Measurements from ENCODE around the gene RBFA.
A peak's percentile ranks its signal among the peaks of the same experiment; 100 is the strongest.

The RBFA gene

GRCh38 chr18:80034068-80034851 lies at the start of gene RBFA (continued):
- TF ChIP-seq ZNF76 (tag by site-specific recombination; IDR thresholded peaks at IDR 0.05; ENCODE audit: borderline replicate concordance, low read depth) (peak; percentile 50; the same call in 1 of the 2 replicates), ZNF133 (tag by site-specific recombination; IDR thresholded peaks at IDR 0.05) (no peak), RBAK (tag by site-specific recombination; IDR thresholded peaks at IDR 0.05) (no peak), ZNF280C (tag by site-specific recombination; IDR thresholded peaks at IDR 0.05) (no peak), ZNF629 (tag by site-specific recombination; IDR thresholded peaks at IDR 0.05) (0 out of 2 replicates have a peak, but pooled peaks have one; percentile 10), ZNF776 (tag by site-specific recombination; IDR thresholded peaks at IDR 0.05; ENCODE audit: borderline replicate concordance) (no peak), ZNF585B (tag by site-specific recombination; IDR thresholded peaks at IDR 0.05) (no peak), ZFHX2 (tag by site-specific recombination; conservative IDR thresholded peaks at IDR 0.05) (peak; percentile 9; the same call in 1 of the 2 replicates), MYNN (tag by site-specific recombination; IDR thresholded peaks at IDR 0.05; ENCODE audit: borderline replicate concordance) (no peak), ZNF302 (tag by site-specific recombination; IDR thresholded peaks at IDR 0.05; ENCODE audit: low read depth) (no peak), ZNF221 (tag by site-specific recombination; IDR thresholded peaks at IDR 0.05; ENCODE audit: borderline replicate concordance) (no peak), ZNF785 (tag by site-specific recombination; IDR thresholded peaks at IDR 0.05) (no peak), ZBTB44 (tag by site-specific recombination; IDR thresholded peaks at IDR 0.05) (no peak), ZNF335 (tag by site-specific recombination; conservative IDR thresholded peaks at IDR 0.05) (peak; percentile 63; the same call in 1 of the 2 replicates), KLF8 (tag by site-specific recombination; IDR thresholded peaks at IDR 0.05) (peak; percentile 70), ZNF701 (tag by site-specific recombination; IDR thresholded peaks at IDR 0.05) (no peak), INSM2 (tag by site-specific recombination; IDR thresholded peaks at IDR 0.05) (peak; percentile 31; the same call in 1 of the 2 replicates), ZNF768 (tag by site-specific recombination; IDR thresholded peaks at IDR 0.05) (no peak), ZNF391 (tag by site-specific recombination; IDR thresholded peaks at IDR 0.05; ENCODE audit: borderline replicate concordance, low read depth) (peak; percentile 23; the same call in 1 of the 2 replicates), ZNF132 (tag by site-specific recombination; IDR thresholded peaks at IDR 0.05; ENCODE audit: borderline replicate concordance) (no peak), SCRT2 (tag by site-specific recombination; IDR thresholded peaks at IDR 0.05) (no peak), ZNF423 (tag by site-specific recombination; IDR thresholded peaks at IDR 0.05) (peak; percentile 94), ZXDB (tag by site-specific recombination; IDR thresholded peaks at IDR 0.05) (peak; percentile 80), ZNF274 (IDR thresholded peaks at IDR 0.05; ENCODE audit: low read length) (no peak), ZNF274 (tag by site-specific recombination; IDR thresholded peaks at IDR 0.05; ENCODE audit: borderline replicate concordance) (no peak), ZNF37A (tag by site-specific recombination; IDR thresholded peaks at IDR 0.05) (no peak), ZIC2 (tag by site-specific recombination; IDR thresholded peaks at IDR 0.05) (peak; percentile 71), ZBTB7A (tag by site-specific recombination; IDR thresholded peaks at IDR 0.05; ENCODE audit: low read depth) (no peak), PRDM1 (tag by site-specific recombination; IDR thresholded peaks at IDR 0.05) (no peak), ZNF501 (tag by site-specific recombination; IDR thresholded peaks at IDR 0.05) (peak; percentile 92), REST (tag by site-specific recombination; IDR thresholded peaks at IDR 0.05) (no peak), ZNF530 (tag by site-specific recombination; IDR thresholded peaks at IDR 0.05; ENCODE audit: low read depth) (no peak), ZNF843 (tag by site-specific recombination; IDR thresholded peaks at IDR 0.05) (0 out of 2 replicates have a peak, but pooled peaks have one; percentile 20)
